CD14-positive monocyte (primary cell): ENCODE results near the gene PARVB. TPM values are rescaled to one million over a fixed set of nuclear protein-coding genes. Genes with fewer than 3 reads are reported as not detected.

Source experiments
- DNase-seq, 3 donors: peaks; one replicate each; pipeline ENCODE4 v3.0.0-alpha.2; 2011 to 2022
- H2AFZ ChIP-seq: 2 replicates; pipeline ENCODE4 v1.6.0; 2012; ENCODE audit warnings: mild to moderate bottlenecking, low read depth, low read length, inconsistent platforms; ENCODE audit not compliant: insufficient read depth, poor library complexity, severe bottlenecking
- H3K27ac ChIP-seq, 2 donors: 1 replicate in 1 of 2; 2 replicates in 1 of 2; pipeline ENCODE4 v1.5.1; 2012 to 2013; ENCODE audit warnings: low read length in 2 of 2, control low read depth in 1 of 2, inconsistent platforms in 1 of 2, low read depth in 1 of 2, mild to moderate bottlenecking in 1 of 2
- H3K27me3 ChIP-seq, 2 donors: one replicate each; pipeline versions ENCODE4 v1.6.0 to v1.6.1; 2011 to 2013; ENCODE audit warnings: low read length in 2 of 2; ENCODE audit not compliant: control insufficient read depth in 2 of 2, insufficient read depth in 2 of 2
- H3K36me3 ChIP-seq, 2 donors: replicated peaks in 1 of 2; 1 replicate in 1 of 2; 2 replicates in 1 of 2; pipeline versions ENCODE4 v1.5.1 to v1.6.1; 2012 to 2013; ENCODE audit warnings: low read length in 2 of 2, control low read depth in 1 of 2, inconsistent platforms in 1 of 2, mild to moderate bottlenecking in 1 of 2; ENCODE audit not compliant: insufficient read depth in 2 of 2, control insufficient read depth in 1 of 2
- H3K4me1 ChIP-seq, 2 donors: 1 replicate in 1 of 2; 2 replicates in 1 of 2; pipeline versions ENCODE4 v1.5.1 to v1.6.1; 2012 to 2013; ENCODE audit warnings: low read length in 2 of 2, control low read depth in 1 of 2, inconsistent platforms in 1 of 2, mild to moderate bottlenecking in 1 of 2, moderate library complexity in 1 of 2; ENCODE audit not compliant: insufficient read depth in 2 of 2, control insufficient read depth in 1 of 2
- H3K4me2 ChIP-seq: replicated peaks from 2 replicates; pipeline ENCODE3; 2012; ENCODE audit warnings: low read length, moderate library complexity, mild to moderate bottlenecking; ENCODE audit not compliant: poor library complexity, severe bottlenecking; ENCODE audit errors: extremely low read depth
- H3K4me3 ChIP-seq, 3 experiments: fragments of 200-600 bp in 1 of 3; sonication (generic) in 1 of 3; replicated peaks in 1 of 3; 1 replicate in 2 of 3; 2 replicates in 1 of 3; pipeline ENCODE4 v1.5.1; 2011 to 2013; ENCODE audit warnings: low read length in 3 of 3, mild to moderate bottlenecking in 3 of 3, control low read depth in 2 of 3, low read depth in 2 of 3, inconsistent platforms in 1 of 3, moderate library complexity in 1 of 3
- H3K79me2 ChIP-seq: 2 replicates; pipeline ENCODE4 v1.6.0; 2012; ENCODE audit warnings: mild to moderate bottlenecking, control low read depth, inconsistent platforms, low read length, moderate library complexity; ENCODE audit not compliant: insufficient read depth
- H3K9ac ChIP-seq: 2 replicates; pipeline ENCODE4 v1.6.0; 2017; ENCODE audit warnings: low read length, mild to moderate bottlenecking; ENCODE audit not compliant: insufficient read depth, poor library complexity, severe bottlenecking
- H3K9me3 ChIP-seq, 2 donors: replicated peaks in 1 of 2; 1 replicate in 1 of 2; 2 replicates in 1 of 2; pipeline versions ENCODE4 v1.5.1 to v1.6.1; 2012 to 2013; ENCODE audit warnings: low read length in 2 of 2, control low read depth in 1 of 2; ENCODE audit not compliant: control insufficient read depth in 1 of 2, insufficient read depth in 1 of 2
- H4K20me1 ChIP-seq: 2 replicates; pipeline ENCODE4 v1.6.0; 2012; ENCODE audit warnings: mild to moderate bottlenecking, low read length, control low read depth, moderate library complexity; ENCODE audit not compliant: insufficient read depth
- H3K27ac Mint-ChIP-seq, 7 donors: one replicate each; pipeline ENCODE4 v1.8.0; 2020; ENCODE audit warnings: mild to moderate bottlenecking in 7 of 7, mixed read lengths in 7 of 7, moderate library complexity in 6 of 7, inconsistent platforms in 2 of 7
- H3K27me3 Mint-ChIP-seq, 3 donors: one replicate each; pipeline ENCODE4 v1.8.0; 2021 to 2022; ENCODE audit warnings: low read depth in 3 of 3, mild to moderate bottlenecking in 3 of 3, mixed read lengths in 3 of 3, moderate library complexity in 3 of 3, inconsistent platforms in 1 of 3
- H3K36me3 Mint-ChIP-seq, 2 donors: one replicate each; pipeline ENCODE4 v1.8.0; 2020; ENCODE audit warnings: mixed read lengths in 2 of 2, inconsistent platforms in 1 of 2, mild to moderate bottlenecking in 1 of 2
- H3K4me1 Mint-ChIP-seq: one replicate; pipeline ENCODE4 v1.8.0; 2020; ENCODE audit warnings: mild to moderate bottlenecking, mixed read lengths
- H3K4me3 Mint-ChIP-seq, 2 donors: one replicate each; pipeline ENCODE4 v1.8.0; 2020; ENCODE audit warnings: mild to moderate bottlenecking in 2 of 2, mixed read lengths in 2 of 2, moderate library complexity in 1 of 2
- H3K9me3 Mint-ChIP-seq, 7 donors: one replicate each; pipeline ENCODE4 v1.8.0; 2020 to 2022; ENCODE audit warnings: mixed read lengths in 7 of 7, mild to moderate bottlenecking in 6 of 7, moderate library complexity in 6 of 7, inconsistent platforms in 2 of 7
- WGBS: methylation state at CpG from one replicate; pipeline ENCODE4 v1.1.5; 2013; ENCODE audit warnings: missing lambda C conversion rate; ENCODE audit not compliant: insufficient coverage; 5-methylcytosine and 5-hydroxymethylcytosine counted together
- intact Hi-C, 2 donors: fragments of 100-400 bp; cut with micrococcal nuclease; formaldehyde crosslinking; loops; one replicate each; pipeline versions ENCODE4 v1.15.0 to v1.15.1; 2023
- polyA plus RNA-seq, 3 donors: library from polyadenylated mRNA; depleted of rRNA in 1 of 3; unstranded in 2 of 3; stranded (reverse) in 1 of 3; fragments of 300-500 nt in 2 of 3; fragments of >200 nt in 1 of 3; fragmentation: Illumina TruSeq in 2 of 3; gene quantifications; 1 replicate in 2 of 3; 2 replicates in 1 of 3; pipeline ENCODE4 v1.2.3, GENCODE V29; 2012 to 2021
- TF ChIP-seq, protein P1 (sequence below): fragments of 200-600 bp; IDR thresholded peaks from one replicate; pipeline ENCODE4 v1.8.0; 2022; ENCODE audit warnings: antibody characterized with exemption, mild to moderate bottlenecking

The PARVB gene
- polyA plus RNA-seq, 3 donors = 13.4 to 38.5 (median 17.9) TPM

DNA sequence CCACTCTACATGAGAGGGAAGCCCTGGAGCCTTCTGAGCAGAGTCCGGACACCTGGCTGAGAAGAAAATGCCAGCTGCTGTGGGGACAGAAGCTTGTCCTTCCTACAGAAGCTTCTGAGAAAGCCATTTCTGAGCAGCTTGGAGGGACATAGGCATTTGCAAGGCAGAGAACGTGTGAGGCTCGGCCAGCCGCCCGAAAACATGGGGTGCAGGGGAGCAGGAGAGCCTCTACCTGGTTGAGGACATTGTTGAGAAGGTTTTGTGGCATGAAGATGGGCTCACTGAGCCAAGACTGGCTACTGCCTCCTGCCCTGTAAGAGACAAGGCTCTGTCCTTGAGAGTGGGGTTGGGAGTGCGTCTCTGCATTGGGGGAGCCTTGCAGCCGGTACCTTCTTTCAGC, 43.5 kb upstream of the PARVB start:
- no peak overlapping the region for H3K4me3 Mint-ChIP-seq
- H3K36me3 ChIP-seq = peaks cover 85 to 99% of the 10 kb centered on the region in 2 donors

DNA sequence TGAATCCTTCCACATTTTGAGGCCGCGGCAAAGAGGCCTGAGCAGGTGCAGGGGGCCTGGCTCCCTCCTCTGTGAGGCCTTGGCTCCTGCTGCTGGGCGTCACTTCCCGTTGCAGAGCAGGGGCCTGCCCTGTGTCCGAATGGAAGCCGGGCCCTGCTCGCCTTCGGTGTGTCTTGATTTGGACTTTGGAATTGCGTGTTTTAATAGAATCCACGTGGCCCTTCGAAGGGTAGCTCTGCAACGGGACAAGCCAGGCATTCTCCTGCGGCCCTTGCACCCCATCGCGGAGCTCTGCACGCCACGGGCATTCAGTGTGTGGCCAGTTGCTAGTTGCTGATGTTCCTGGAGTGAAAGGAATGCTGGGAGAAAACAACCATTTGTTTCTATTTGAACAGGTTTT, 43.1 kb upstream of the PARVB start:
- WGBS = 95% methylated on average over 17 of the region's 17 CpGs
- H3K9ac ChIP-seq = no peak overlapping the region

More for the DNA sequence above, 43.5 kb upstream of the PARVB start:
- Mint-ChIP-seq H3K27ac (no peak overlapping the region), H3K4me1 (no peaks in the 10 kb centered on the region), H3K9me3 (peaks cover 0 to 2% (median 0%) of the 10 kb centered on the region in 7 donors), H3K27me3 (peaks cover 0 to 3% (median 1%) of the 10 kb centered on the region in 3 donors), H3K36me3 (peaks cover 84 to 92% of the 10 kb centered on the region in 2 donors)
- Histone ChIP-seq H3K4me2 (no peak overlapping the region), H3K27ac (no peak overlapping the region), H3K9me3 (no peaks in the 10 kb centered on the region), H3K79me2 (no peaks in the 10 kb centered on the region), H4K20me1 (no peaks in the 10 kb centered on the region), H2AFZ (no peak overlapping the region), H3K9ac (no peak overlapping the region), H3K27me3 (no peaks in the 10 kb centered on the region), H3K4me1 (no peaks in the 10 kb centered on the region), H3K4me3 (no peak overlapping the region)
- intact Hi-C loops = no loop called here
- DNase-seq = no peak
- TF ChIP-seq, protein P1, sequence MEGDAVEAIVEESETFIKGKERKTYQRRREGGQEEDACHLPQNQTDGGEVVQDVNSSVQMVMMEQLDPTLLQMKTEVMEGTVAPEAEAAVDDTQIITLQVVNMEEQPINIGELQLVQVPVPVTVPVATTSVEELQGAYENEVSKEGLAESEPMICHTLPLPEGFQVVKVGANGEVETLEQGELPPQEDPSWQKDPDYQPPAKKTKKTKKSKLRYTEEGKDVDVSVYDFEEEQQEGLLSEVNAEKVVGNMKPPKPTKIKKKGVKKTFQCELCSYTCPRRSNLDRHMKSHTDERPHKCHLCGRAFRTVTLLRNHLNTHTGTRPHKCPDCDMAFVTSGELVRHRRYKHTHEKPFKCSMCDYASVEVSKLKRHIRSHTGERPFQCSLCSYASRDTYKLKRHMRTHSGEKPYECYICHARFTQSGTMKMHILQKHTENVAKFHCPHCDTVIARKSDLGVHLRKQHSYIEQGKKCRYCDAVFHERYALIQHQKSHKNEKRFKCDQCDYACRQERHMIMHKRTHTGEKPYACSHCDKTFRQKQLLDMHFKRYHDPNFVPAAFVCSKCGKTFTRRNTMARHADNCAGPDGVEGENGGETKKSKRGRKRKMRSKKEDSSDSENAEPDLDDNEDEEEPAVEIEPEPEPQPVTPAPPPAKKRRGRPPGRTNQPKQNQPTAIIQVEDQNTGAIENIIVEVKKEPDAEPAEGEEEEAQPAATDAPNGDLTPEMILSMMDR = no peak
- 100% methylated on average over 7 of the region's 7 CpGs for whole genome bisulfite sequencing

More for the DNA sequence above, 43.1 kb upstream of the PARVB start:
- peaks cover 0 to 2% (median 0%) of the 10 kb centered on the region in 7 donors for H3K9me3 Mint-ChIP-seq
- no peaks in the 10 kb centered on the region for H3K4me1 ChIP-seq
- H3K27ac ChIP-seq = no peak overlapping the region
- H3K9me3 ChIP-seq = no peaks in the 10 kb centered on the region
- peaks cover 0 to 3% (median 2%) of the 10 kb centered on the region in 3 donors for H3K27me3 Mint-ChIP-seq
- H3K4me3 Mint-ChIP-seq = no peak overlapping the region
- no peak overlapping the region for H3K4me2 ChIP-seq
- no peak overlapping the region for H2AFZ ChIP-seq
- H4K20me1 ChIP-seq = no peaks in the 10 kb centered on the region
- no peak overlapping the region for H3K27ac Mint-ChIP-seq
- H3K36me3 Mint-ChIP-seq = peaks cover 82 to 91% of the 10 kb centered on the region in 2 donors
- TF ChIP-seq, protein P1 = no peak
- no peaks in the 10 kb centered on the region for H3K4me1 Mint-ChIP-seq
- intact Hi-C loops = no loop called here
- H3K36me3 ChIP-seq = peaks cover 82 to 98% of the 10 kb centered on the region in 2 donors
- no peak overlapping the region for H3K4me3 ChIP-seq
- DNase-seq = no peak
- H3K27me3 ChIP-seq = no peaks in the 10 kb centered on the region
- no peaks in the 10 kb centered on the region for H3K79me2 ChIP-seq
